SK-N-SH treated with all-trans-retinoic acid at 6 μM for 48 hours (cell line): ENCODE results near the gene SYNE1.

Experiments used
- ATAC-seq: fragments of 200-7000 bp; cut with Tn5 transposase; 3 replicates; pipeline ENCODE4 v1.9.1; 2020; ENCODE audit warnings: mild to moderate bottlenecking, moderate library complexity
- ARNTL ChIP-seq: fragments of 450-650 bp; formaldehyde crosslinking; IDR thresholded peaks from 2 replicates; pipeline ENCODE4 v1.5.0; 2020; ENCODE audit warnings: low read depth, mild to moderate bottlenecking, moderate library complexity, borderline replicate concordance
- BACH2 ChIP-seq: fragments of 250-450 bp; sonication (Bioruptor Pico); IDR thresholded peaks from 2 replicates; pipeline ENCODE4 v1.9.0; 2021; ENCODE audit warnings: mild to moderate bottlenecking, borderline replicate concordance
- CREB5 ChIP-seq: fragments of 250-450 bp; sonication (Bioruptor Pico); IDR thresholded peaks from 2 replicates; pipeline ENCODE4 v1.5.1; 2020; ENCODE audit warnings: low read depth, mild to moderate bottlenecking, moderate library complexity
- CSDC2 ChIP-seq: fragments of 250-450 bp; sonication (Bioruptor Pico); IDR thresholded peaks from 2 replicates; pipeline ENCODE4 v1.5.0; 2020; ENCODE audit warnings: mild to moderate bottlenecking, moderate library complexity
- CSRNP3 ChIP-seq: fragments of 250-450 bp; sonication (Bioruptor Pico); IDR thresholded peaks from 2 replicates; pipeline ENCODE4 v1.5.1; 2021; ENCODE audit warnings: mild to moderate bottlenecking, moderate library complexity
- ESRRG ChIP-seq: fragments of 250-450 bp; sonication (Bioruptor Pico); IDR thresholded peaks from 2 replicates; pipeline ENCODE4 v1.6.1; 2021; ENCODE audit warnings: mild to moderate bottlenecking
- GLIS3 ChIP-seq: fragments of 250-450 bp; sonication (Bioruptor Pico); IDR thresholded peaks from 2 replicates; pipeline ENCODE4 v1.5.0; 2020; ENCODE audit warnings: mild to moderate bottlenecking, moderate library complexity
- ISL1 ChIP-seq: fragments of 250-450 bp; sonication (Bioruptor Pico); IDR thresholded peaks from 2 replicates; pipeline ENCODE4 v2.1.2; 2022; ENCODE audit warnings: mild to moderate bottlenecking, moderate library complexity
- OSR1 ChIP-seq: fragments of 250-450 bp; sonication (Bioruptor Pico); IDR thresholded peaks from 2 replicates; pipeline ENCODE4 v1.8.0; 2022; ENCODE audit warnings: moderate library complexity, mild to moderate bottlenecking, inconsistent platforms
- PATZ1 ChIP-seq: fragments of 250-450 bp; sonication (Bioruptor Pico); IDR thresholded peaks from 2 replicates; pipeline ENCODE4 v1.8.0; 2020; ENCODE audit warnings: mild to moderate bottlenecking, moderate library complexity, borderline replicate concordance
- POU6F1 ChIP-seq: fragments of 250-450 bp; sonication (Bioruptor Pico); IDR thresholded peaks from 2 replicates; pipeline ENCODE4 v1.8.0; 2021; ENCODE audit warnings: low read depth, mild to moderate bottlenecking, moderate library complexity, borderline replicate concordance
- PPARA ChIP-seq: fragments of 250-450 bp; sonication (Bioruptor Pico); IDR thresholded peaks from 2 replicates; pipeline ENCODE4 v1.5.0; 2020; ENCODE audit warnings: mild to moderate bottlenecking, borderline replicate concordance
- RARB ChIP-seq: fragments of 250-450 bp; sonication (Bioruptor Pico); IDR thresholded peaks from 2 replicates; pipeline ENCODE4 v1.8.0; 2021; ENCODE audit warnings: mild to moderate bottlenecking, moderate library complexity
- SNAI2 ChIP-seq: fragments of 250-450 bp; sonication (Bioruptor Pico); IDR thresholded peaks from 2 replicates; pipeline ENCODE4 v1.5.0; 2020; ENCODE audit warnings: mild to moderate bottlenecking, moderate library complexity
- TCF4 ChIP-seq: fragments of 250-450 bp; sonication (Bioruptor Pico); IDR thresholded peaks from 2 replicates; pipeline ENCODE4 v1.8.0; 2021; ENCODE audit warnings: mild to moderate bottlenecking, moderate library complexity, borderline replicate concordance
- TOX ChIP-seq: fragments of 250-450 bp; sonication (Bioruptor Pico); IDR thresholded peaks from 2 replicates; pipeline ENCODE4 v1.8.0; 2021; ENCODE audit warnings: mild to moderate bottlenecking, moderate library complexity, borderline replicate concordance
- TSHZ2 ChIP-seq: fragments of 250-450 bp; sonication (Bioruptor Pico); IDR thresholded peaks from 2 replicates; pipeline ENCODE4 v1.5.0; 2020; ENCODE audit warnings: mild to moderate bottlenecking, moderate library complexity
- ZFP3 ChIP-seq: fragments of 250-450 bp; sonication (Bioruptor Pico); IDR thresholded peaks from 2 replicates; pipeline ENCODE4 v1.5.0; 2020; ENCODE audit warnings: mild to moderate bottlenecking, moderate library complexity
- ZNF565 ChIP-seq: fragments of 450-650 bp; formaldehyde crosslinking; conservative IDR thresholded peaks from 2 replicates; pipeline ENCODE4 v1.5.0; 2020; ENCODE audit warnings: low read depth, mild to moderate bottlenecking, moderate library complexity
- ZNF70 ChIP-seq: fragments of 450-650 bp; formaldehyde crosslinking; IDR thresholded peaks from 2 replicates; pipeline ENCODE4 v1.5.0; 2020; ENCODE audit warnings: mild to moderate bottlenecking, moderate library complexity
- ZNF8 ChIP-seq: fragments of 450-650 bp; formaldehyde crosslinking; IDR thresholded peaks from 2 replicates; pipeline ENCODE4 v1.5.0; 2020; ENCODE audit warnings: mild to moderate bottlenecking, moderate library complexity

SYNE1 gene

GRCh38 chr6:152540381-152540780 is 96.8 kb downstream of the SYNE1 start:
- ATAC-seq: no peak
- no peak for TF ChIP-seq ZNF70
- TF ChIP-seq ESRRG: no peak
- no peak for TF ChIP-seq ARNTL
- no peak for TF ChIP-seq TSHZ2 (CRISPR knock-in tag)
- TF ChIP-seq TOX: no peak
- TF ChIP-seq ZFP3: no peak
- no peak for TF ChIP-seq ISL1 (CRISPR knock-in tag)
- no peak for TF ChIP-seq GLIS3 (CRISPR knock-in tag)
- no peak for TF ChIP-seq RARB (CRISPR knock-in tag)
- TF ChIP-seq POU6F1 (CRISPR knock-in tag): no peak
- no peak for TF ChIP-seq SNAI2 (CRISPR knock-in tag)
- TF ChIP-seq TCF4 (CRISPR knock-in tag): no peak
- TF ChIP-seq BACH2 (CRISPR knock-in tag): no peak
- no peak for TF ChIP-seq ZNF565
- TF ChIP-seq OSR1 (CRISPR knock-in tag): no peak
- TF ChIP-seq CREB5 (CRISPR knock-in tag): no peak
- no peak for TF ChIP-seq PPARA (CRISPR knock-in tag)
- TF ChIP-seq, all 23 proteins: peak for 0

GRCh38 chr6:152534541-152534940 is 102.6 kb downstream of the SYNE1 start:
- no peak for ATAC-seq
- TF ChIP-seq GLIS3 (CRISPR knock-in tag) (no peak), ZNF565 (no peak), TCF4 (CRISPR knock-in tag) (no peak), CSDC2 (CRISPR knock-in tag) (no peak), CSRNP3 (CRISPR knock-in tag) (no peak), PATZ1 (CRISPR knock-in tag) (no peak), PPARA (CRISPR knock-in tag) (no peak), ZFP3 (no peak), BACH2 (CRISPR knock-in tag) (no peak), ISL1 (CRISPR knock-in tag) (no peak), ZNF8 (CRISPR knock-in tag) (no peak), OSR1 (CRISPR knock-in tag) (no peak), CREB5 (CRISPR knock-in tag) (no peak), TOX (no peak), RARB (CRISPR knock-in tag) (no peak)
